NK-92 (cell line): Measurements from ENCODE around the gene ANKRD11.
"Not testable (repeated sequence)": the region's sequence is repeated elsewhere in the genome, so short reads cannot be mapped to it uniquely, and the experiment has no call there.

Source experiments
- DNase-seq: peaks from one replicate; lab custom pipeline; 2025; ENCODE audit not compliant: unreplicated experiment; lab: John Stamatoyannopoulos, UW

The ANKRD11 gene

DNA sequence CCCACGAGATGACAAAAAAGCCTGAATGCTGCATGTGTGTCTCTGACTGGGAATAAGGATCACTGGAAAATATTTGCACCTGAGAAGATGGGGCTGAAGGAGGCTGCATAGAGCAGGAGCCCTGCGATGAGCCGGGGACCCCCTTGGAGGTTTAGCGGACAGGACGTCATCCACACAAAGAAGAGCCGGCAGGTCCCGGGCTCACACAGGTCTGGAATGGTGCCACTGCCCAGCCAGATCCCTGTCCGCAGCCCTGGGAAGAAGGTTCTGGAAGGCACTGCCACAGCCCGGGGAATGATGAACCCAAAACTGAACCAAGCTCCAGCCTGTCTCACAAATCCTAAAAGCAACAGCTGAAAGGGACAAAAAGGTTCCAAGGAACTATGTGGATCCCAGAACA lies 101.8 kb downstream of the ANKRD11 start:
- no peak for DNase-seq

DNA sequence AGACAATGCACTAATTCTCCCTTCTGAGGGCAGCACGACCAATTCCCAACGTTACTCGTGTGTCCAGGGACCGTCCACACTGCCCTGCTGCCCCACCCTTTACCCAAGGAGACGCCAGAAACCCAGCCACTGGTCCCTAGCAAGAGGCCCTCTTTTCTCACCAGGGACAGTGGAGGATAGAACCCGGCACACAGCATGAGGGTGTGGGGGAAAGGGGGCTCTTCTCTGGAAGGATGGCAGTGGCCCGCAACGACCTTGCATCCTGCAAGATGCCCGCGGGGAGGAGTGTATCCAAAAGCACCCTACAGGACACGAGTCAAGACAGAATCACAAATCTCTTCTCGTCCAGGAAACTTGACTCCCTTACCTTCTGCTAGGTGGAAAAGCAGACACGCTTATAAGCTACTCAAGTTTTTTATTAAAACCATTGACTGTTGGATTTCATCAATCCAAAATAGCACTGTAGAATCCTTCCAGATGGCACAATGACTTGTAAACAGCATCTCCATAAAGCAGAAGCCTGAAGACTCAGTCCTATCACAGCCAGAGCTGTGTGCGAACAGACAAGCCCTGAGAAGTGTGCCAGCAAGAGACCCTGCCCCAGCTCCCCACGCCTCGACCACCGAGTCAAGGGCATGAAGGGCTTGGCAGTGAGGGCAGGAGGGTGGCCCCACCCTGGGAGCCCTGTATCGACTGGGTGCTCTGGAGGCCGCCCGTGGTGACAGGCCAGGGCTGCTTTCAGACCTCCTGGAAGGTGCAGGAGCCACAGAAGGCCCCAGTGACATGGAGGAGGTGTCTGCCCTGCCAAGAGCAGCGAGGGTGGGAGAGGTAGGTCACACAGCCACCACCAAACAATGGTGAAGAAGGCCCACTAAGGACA lies 103.8 kb downstream of the ANKRD11 start:
- no peak for DNase-seq

DNA sequence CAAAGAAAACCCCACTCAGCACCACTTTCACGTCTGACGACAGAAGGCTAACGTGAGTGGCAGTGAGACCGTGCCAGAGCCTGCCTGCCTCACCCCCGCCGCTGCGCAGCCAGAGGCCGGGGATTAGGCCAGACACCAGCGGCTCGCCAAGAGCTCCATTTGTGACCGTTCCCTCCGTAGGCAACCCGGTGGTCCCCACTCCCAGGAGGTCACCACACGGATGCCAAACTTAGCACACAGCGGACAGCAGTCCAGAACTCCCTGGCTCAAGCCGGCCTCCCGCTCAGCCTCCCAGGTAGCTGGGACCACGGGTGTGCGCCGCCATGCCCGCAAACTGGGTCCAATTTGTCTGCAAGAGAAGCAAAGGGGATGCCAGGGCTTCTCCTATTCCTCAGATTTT lies 104.6 kb downstream of the ANKRD11 start:
- DNase-seq, result no peak

DNA sequence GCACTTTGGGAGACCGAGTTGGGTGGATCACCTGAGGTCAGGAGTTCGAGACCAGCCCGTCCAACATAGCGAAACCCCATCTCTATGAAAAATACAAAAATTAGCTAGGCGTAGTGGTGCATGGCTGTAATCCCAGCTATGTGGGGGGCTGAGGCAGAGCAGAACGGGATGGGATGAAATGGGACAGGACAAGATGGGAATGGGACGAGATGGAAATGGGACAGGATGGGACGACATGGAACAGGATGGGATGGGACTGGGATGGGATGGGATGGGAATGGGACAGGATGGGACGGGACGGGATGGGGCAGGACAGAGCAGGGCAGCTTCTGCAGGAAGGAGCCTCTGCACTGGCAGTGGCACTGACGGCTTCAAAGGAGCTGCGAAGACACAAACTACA lies 106.1 kb downstream of the ANKRD11 start:
- DNase-seq, result no peak

DNA sequence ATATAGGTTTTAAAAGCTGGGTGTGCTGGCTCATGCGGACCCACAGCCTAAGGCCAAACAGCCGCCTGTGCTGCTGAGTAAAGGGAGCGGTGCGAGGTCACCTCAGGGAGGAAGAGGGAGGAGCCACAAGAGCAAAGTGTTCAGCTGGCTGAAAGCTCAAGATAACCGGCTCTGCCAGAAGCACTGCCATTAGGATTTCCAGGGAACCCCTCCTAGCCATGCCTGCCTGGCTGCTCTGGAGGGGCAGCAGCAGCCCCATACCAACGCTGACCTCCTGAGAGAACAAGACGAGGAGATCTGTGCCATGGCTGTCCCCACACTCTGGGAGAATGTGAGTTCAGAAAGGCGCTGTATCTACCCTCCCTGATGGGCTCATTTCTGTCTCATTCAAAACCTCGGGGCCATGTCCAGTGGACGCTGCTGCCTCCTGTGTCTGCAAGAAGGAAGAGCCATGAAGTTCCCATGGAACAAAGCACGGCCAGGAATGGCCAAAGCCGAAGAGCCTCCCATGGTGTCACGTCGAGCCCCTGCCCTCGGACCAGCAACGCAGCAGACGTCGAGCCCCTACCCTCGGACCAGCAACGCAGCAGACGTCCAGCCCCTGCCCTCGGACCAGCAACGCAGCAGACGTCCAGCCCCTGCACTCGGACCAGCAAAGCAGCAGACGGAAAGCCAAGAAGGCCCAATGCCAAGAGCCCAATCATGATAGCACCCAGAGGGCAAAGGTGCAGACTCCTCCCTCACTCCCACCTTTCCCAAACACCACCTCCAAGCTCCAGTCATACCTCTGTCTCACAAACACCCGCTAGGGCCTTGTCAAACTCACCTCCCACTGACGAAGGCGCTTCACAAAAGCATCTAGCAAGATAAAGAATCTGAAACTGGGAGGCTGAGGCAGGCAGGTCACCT lies 107.0 kb downstream of the ANKRD11 start:
- DNase-seq, result no peak

DNA sequence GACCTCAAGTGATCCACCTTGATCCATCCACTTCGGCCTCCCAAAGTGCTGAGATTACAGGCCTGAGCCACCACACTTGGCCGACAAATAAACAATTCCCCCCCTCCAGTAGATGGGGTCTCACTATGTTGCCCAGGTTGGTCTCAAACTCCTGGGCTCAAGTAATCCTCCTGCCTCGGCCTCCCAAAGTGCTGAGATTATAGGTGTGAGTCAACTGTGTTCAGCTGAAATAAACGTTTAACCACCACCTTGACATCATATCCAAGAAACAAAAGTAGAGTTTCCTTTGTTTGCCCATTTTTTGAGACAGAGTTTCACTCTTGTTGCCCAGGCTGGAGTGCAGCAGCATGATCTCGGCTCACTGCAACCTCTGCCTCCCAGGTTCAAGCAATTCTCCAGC lies 107.8 kb downstream of the ANKRD11 start:
- DNase-seq, result not testable (repeated sequence)

DNA sequence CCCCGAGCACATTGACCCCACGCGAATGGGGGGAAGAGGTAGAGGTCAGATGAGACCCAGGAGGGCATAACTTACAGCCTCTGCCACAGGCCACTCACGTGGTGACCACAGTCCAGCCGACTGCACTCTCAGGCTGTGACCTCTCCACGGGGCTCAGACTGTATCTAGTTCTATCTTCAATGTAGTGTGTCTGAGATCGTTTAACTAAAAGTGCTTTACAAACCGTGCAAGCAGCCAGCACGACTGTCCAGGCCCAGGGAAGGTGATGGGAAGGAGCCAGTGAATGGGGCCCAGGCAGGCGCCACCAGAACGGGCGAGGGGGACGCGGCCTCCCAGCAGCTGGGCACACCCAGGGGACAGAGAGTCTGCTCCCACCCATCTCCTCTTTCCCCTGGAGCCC lies 108.6 kb downstream of the ANKRD11 start:
- DNase-seq, result no peak

DNA sequence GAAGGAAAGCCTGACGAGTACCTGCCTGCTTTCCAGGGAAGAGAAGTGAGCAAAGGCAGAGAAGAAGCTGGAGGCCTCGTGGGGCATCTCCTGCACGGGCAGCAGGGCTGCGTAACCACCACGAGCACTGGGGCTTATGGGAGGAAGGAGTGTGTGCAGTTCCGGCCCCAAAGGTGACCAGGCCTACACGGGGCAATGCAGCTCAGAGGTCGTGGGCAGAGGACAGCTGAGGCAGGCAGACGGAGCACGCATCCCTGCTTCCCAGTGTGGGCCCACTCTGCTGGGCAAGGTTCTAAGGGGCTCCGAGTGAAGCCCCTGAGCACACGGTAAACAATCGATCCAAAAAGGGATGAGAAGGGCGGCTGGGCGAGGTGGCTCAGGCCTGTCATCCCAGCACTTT lies 109.7 kb downstream of the ANKRD11 start:
- DNase-seq, result no peak

DNA sequence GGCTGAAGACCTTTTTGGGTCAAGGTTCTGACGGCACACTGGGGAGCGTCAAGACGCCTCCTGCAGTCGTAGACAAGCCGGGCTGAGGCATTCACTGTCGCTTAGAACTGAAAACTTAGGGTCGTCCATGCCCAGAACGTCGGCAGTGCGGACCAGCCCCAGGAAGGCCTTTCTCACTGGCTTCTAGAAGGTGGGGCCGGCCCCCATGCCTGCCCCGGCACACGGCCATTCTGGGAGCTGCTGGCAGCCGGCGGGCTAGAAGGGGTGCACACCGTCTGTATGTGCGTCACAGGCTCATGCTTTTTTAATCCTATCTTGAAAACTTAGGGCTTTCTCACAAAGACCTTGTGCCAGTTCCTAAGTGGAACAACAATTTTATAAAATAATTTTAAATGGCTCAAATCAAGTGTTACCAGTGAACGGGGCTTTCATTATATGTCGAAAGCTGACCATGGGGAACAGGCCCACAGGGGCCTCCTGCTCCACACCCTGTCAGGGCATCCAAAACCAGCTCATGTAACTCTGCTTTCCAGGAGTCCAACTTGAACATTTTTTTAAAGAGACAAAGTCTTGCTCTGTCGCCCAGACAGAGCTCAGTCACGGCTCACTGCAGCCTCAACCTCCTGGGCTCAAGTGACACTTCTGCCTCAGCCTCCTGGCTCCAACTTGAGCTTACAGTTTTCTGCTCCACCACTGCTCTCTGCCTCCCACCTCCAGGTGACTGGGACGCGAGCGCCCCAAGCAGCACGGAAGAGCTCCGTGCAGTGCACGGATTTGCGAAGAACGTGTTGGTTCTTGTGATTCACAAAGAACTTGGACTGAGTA lies 111.2 kb downstream of the ANKRD11 start:
- no peak for DNase-seq

DNA sequence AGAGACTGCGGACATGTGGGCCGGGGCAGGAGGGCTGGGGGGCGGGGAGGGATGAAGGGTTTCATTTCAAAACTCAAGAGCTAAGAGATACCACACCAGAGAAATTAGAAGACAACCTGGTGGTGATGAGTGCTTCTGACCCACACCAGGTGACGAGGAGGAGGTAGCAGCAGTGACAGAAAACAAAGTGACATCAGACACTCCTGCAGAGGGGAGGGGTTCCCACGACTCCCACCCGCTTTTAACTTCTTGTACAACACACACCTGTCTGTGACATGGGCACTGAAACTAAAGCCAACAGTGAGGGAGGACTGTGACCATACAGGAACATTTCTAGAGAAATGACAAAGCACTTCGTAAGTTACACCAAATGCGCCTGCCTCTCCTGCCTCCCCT lies 112.9 kb downstream of the ANKRD11 start:
- DNase-seq, result no peak

DNA sequence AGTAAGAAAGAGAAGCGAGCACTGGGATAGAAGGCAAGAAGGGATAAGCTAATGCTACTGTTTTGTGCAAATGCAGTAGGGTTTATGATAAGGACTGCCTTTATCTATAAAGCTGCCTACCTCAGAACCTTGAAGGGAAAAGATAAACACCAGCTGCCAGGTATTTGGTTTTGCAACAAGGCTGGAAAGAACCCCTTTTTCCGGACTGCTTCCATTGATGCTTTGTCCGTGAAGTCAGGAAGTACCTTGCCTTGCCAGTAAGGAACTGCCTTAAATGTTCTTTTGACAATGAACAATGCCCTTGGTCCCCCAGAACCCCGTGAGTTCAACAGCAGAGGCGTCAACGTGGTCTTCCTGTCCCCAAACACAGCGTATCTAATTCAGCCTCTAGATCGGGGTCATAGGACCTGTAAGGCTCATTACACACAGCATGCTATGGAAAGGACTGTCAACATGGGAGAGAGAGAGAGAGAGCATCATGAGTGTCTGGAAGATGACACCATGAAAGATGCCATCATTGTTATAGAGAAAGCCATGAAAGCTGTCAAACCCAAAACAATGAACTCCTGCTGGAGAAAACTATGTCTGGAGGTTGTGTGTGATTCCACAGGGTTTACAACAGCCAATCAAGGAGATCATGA lies 113.4 kb downstream of the ANKRD11 start:
- DNase-seq, result no peak

DNA sequence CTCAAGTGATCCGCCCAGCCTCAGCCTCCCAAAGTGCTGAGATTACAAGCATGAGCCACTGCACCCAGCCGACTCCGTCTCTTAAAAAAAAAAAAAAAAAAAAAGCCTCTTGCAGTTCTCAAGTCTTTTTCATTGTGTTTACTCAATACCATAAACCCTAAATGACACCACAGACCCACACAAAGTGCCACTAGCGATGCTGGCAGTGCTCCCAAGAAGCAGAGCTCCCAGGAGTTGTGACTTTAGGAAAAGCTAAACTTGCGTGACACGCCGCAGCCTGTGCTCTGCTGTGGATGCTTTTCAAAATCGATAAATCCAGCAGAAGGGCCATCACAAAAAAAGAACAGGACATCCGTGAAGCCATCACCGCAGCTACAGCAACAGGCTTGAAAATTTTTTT lies 114.7 kb downstream of the ANKRD11 start:
- no peak for DNase-seq

DNA sequence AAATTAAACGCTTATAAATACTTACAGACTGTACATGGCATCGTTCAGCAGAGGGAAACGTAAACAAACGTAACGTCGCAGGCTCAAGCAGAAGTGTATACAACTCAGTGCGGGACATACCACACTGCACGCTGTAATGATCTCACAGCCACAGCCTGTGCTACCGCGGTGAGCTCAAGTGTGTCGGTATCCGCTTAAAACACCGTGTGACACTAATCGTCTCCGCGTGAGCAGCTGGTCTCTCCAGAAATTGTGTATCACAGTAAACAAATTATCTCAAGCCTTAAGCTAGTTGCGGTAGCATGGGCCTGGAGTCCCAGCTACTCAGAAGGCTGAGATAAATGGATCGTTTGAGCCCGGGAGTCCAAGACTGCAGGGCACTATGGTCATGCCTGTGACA lies 115.3 kb downstream of the ANKRD11 start:
- DNase-seq, result no peak

DNA sequence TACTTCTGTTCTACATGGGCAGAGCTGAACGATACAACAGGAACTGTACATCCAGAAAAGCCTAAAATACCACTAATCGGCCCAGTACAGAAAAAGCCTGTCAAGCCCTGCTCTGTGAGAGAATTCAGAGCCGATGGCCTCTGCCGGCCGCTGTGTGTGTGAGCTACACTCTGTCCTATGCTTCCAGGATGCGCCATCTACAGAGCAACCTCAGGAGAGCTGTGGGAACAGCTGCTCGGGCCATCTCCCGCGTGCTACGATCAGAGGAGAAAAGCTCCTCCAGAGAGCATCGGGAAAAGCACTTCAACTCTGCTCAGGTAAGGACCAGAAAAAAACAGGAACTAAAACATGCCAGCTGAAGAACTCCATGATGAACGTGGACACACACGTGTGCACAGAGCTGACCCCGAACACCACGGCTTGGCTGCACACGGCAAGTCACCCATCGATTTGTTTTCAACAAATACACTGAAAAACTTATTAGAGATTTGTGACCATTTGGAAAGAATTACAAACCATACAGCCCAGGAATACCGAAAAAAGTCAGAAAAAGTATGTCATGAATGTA lies 115.9 kb downstream of the ANKRD11 start:
- DNase-seq, result no peak

DNA sequence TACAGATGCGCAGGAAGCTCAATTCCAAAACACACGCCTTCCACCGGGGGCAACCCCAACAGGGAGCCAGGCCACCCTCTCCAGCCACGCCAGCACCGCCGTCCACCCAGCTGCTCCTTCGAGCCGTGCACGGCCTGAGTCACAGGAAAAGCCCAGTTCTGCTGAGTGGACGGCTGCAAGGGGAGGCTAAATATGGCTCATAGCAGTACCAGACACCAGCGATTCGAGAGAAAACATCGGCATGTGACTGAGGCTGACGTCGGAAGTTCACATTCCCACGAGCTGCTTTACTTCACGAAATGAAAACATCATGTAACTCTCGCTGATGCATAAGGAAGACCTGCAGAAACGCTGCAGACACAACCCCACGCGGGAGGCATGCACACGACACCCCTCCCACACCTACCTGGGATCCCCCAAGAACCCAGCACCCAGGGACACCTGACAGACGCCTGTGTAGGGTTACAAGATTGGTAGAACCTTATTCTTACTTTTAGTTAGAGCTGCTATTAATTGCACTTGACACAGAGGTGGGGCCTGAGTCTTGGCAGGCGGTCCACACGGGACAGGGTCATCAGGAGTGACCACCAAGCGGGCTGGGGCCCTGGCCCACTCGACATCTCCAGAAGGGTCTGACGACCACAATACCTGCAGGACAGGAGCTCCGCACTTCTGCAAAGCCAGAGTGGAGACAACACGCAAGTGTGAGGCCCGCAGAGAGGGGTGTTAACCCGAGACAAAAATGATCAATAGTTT lies 116.8 kb downstream of the ANKRD11 start:
- DNase-seq, result no peak

DNA sequence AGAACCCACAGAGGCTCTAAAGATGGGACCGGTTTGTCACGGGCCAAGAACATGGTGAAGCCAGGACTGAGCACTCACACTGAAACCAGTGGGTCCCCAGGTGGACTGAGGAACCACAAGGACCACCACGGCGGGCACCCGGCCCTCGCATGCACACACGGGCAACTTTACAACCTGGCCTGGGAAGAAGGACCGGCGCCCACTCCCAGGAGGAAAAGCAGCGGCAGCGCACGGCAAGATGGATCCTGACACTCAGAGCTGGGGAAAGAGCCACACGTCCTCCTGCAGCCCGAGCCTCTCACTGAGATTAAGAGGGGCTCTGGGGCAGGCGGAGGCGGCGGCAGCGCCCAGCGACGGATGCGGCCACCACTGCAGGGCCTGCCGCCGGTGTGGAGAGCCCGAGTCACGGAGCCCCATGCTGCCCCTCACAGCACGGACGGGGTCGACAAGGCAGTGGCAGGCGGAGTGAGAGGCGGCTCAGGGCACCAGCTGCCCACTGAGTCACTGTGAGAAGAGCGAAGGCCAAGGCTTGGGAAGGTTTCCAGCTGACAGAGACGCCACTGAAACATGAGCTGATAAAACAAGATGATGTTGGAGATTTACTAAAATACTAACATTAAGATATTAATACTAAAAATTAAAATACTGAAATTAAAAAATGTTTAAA lies 118.3 kb downstream of the ANKRD11 start:
- DNase-seq, result no peak

DNA sequence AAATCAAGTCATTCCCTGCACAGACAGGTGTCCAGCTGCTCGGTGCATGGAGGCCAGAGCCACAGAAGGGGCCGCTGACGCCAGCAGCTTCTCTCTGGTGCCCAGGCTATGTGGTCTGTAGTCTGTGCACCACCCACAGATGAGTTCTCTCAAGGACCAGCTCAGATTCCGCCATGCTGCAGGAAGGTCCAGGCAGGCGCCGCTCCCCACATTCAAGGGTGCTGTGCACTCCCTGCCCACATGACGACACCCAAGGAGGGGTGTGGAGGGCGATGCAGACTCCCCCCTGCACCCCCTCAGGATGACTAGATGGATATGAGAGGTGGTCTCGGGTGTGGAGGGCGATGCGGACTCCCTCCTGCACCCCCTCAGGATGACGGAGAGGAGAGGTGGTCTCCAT lies 119.0 kb downstream of the ANKRD11 start:
- no peak for DNase-seq

DNA sequence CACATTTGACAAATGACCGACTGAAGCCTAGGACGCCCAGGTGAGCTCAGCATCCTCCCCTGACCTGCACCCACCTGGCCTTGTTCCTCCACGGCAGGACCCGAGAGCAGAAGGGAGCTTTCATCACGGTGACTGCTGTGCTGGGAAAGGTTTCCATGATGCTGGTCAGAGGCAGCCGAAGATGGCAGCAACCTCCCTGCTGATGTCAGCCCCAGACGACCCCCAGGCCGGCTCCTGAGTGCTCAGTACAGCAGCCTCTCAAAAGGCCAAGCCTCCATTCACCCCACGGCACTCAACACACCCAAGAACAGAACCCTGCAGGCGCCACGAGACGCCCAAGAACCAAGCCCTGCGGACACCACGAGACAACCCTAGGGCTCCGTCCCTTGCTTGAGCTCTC lies 119.8 kb downstream of the ANKRD11 start:
- no peak for DNase-seq

DNA sequence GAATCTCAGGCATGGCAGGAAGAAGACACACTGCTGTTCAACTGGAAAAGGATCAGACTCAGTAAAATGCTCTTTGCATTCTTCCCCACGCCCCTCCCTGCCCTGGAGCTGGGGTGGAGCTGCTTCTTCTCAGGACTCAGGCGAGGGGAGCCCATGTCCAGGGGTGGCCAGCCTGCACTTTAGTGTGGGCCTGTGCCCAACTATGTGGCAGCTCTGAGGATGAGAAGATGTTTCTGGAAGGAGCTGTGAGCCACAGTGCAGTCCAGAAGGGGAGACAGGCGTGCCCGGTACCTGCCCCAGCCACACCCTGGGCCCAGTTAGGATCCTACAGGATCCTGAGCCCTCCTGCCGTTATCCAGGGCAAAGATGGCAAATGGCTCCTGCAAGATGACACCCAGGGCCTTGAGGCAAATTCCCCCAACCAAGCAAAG lies 120.3 kb downstream of the ANKRD11 start:
- no peak for DNase-seq
